K562 (cell line): ENCODE measurements around the gene TXNL4A.

Source experiments
- FOXK1 ChIP-seq: sonication (generic); formaldehyde crosslinking; IDR thresholded peaks from 2 replicates; pipeline ENCODE4 v1.8.0; 2022; ENCODE audit warnings: missing genetic modification reagents, mild to moderate bottlenecking, borderline replicate concordance
- RFX5 ChIP-seq: IDR thresholded peaks from 2 replicates; pipeline ENCODE4 v1.6.1; 2011; ENCODE audit warnings: low read depth, mild to moderate bottlenecking, improper control_type of control experiment, low read length

- TF ChIP-seq FOXK1 (CRISPR knock-in tag) (no peak), RFX5 (no peak)
These were observed 16.4 kb upstream of the TXNL4A start for GRCh38 chr18:80004600-80005342.
